IMR-90 (cell line): ENCODE measurements around the gene VMAC. TPM values are rescaled to one million over a fixed set of nuclear protein-coding genes. Genes with fewer than 3 reads are reported as not detected.

Experiments
- ATAC-seq: fragments of 200-7000 bp; cut with Tn5 transposase; 2 replicates; pipeline ENCODE4 v1.9.1; 2020; ENCODE audit warnings: low read depth, mild to moderate bottlenecking, moderate library complexity
- BruUV-seq: library from RNA; stranded (reverse); fragments of 400-500 nt; replicated peaks from 2 replicates; lab custom pipeline; 2021; lab: Mats Ljungman, UMichigan
- CTCF ChIA-PET: fragments of 300-600 bp; formaldehyde crosslinking; extraction: SDS; loops from one replicate; lab custom pipeline; 2021; ENCODE audit warnings: antibody characterized with exemption; lab: Yijun Ruan, JAX
- POLR2A ChIA-PET: fragments of 300-600 bp; sonication (Branson Sonifier 250); formaldehyde crosslinking; loops from one replicate; lab custom pipeline; 2022; ENCODE audit warnings: antibody characterized with exemption; ENCODE audit not compliant: unreplicated experiment; lab: Charles Lee
- DNase-seq: peaks from one replicate; pipeline ENCODE4 v3.0.0; 2013
- H2AFZ ChIP-seq: replicated peaks from 2 replicates; pipeline ENCODE3; 2013; ENCODE audit warnings: low read length, mild to moderate bottlenecking; ENCODE audit not compliant: poor library complexity
- H2AK5ac ChIP-seq: 2 replicates; pipeline ENCODE4 v1.6.1; 2013; ENCODE audit warnings: low read depth, low read length, inconsistent platforms
- H2AK9ac ChIP-seq: replicated peaks from 2 replicates; pipeline ENCODE3; 2013; ENCODE audit warnings: mild to moderate bottlenecking, low read depth, low read length, moderate library complexity; ENCODE audit not compliant: poor library complexity
- H2BK120ac ChIP-seq: 2 replicates; pipeline ENCODE4 v1.6.1; 2013; ENCODE audit warnings: low read depth, low read length, inconsistent platforms
- H2BK15ac ChIP-seq: 3 replicates; pipeline ENCODE4 v1.6.1; 2013; ENCODE audit warnings: low read depth, low read length, inconsistent platforms
- H2BK20ac ChIP-seq: 2 replicates; pipeline ENCODE4 v1.6.1; 2013; ENCODE audit warnings: low read depth, mild to moderate bottlenecking, inconsistent platforms, low read length, moderate library complexity
- H2BK5ac ChIP-seq: 2 replicates; pipeline ENCODE4 v1.6.1; 2013; ENCODE audit warnings: mild to moderate bottlenecking, low read depth, low read length, inconsistent platforms; ENCODE audit not compliant: poor library complexity, severe bottlenecking
- H3K14ac ChIP-seq: replicated peaks from 2 replicates; pipeline ENCODE4 v1.6.1; 2013; ENCODE audit warnings: low read depth, low read length, inconsistent platforms
- H3K18ac ChIP-seq: 2 replicates; pipeline ENCODE4 v1.6.1; 2013; ENCODE audit warnings: low read depth, low read length, control low read depth
- H3K23ac ChIP-seq: 2 replicates; pipeline ENCODE4 v1.6.1; 2013; ENCODE audit warnings: low read depth, low read length, inconsistent platforms
- H3K27ac ChIP-seq: 2 replicates; pipeline ENCODE4 v1.5.1; 2013; ENCODE audit warnings: mild to moderate bottlenecking, control low read depth, low read length; ENCODE audit not compliant: insufficient read depth
- H3K27me3 ChIP-seq: 2 replicates; pipeline ENCODE4 v1.6.1; 2013; ENCODE audit warnings: low read length; ENCODE audit not compliant: control insufficient read depth, insufficient read depth
- H3K36me3 ChIP-seq: 2 replicates; pipeline ENCODE4 v1.6.1; 2013; ENCODE audit warnings: low read length, mixed read lengths; ENCODE audit not compliant: control insufficient read depth, insufficient read depth
- H3K4ac ChIP-seq: 2 replicates; pipeline ENCODE4 v1.6.1; 2013; ENCODE audit warnings: low read depth, low read length, inconsistent platforms
- H3K4me1 ChIP-seq: 2 replicates; pipeline ENCODE4 v1.6.1; 2013; ENCODE audit warnings: low read length, mixed read lengths; ENCODE audit not compliant: control insufficient read depth, insufficient read depth
- H3K4me2 ChIP-seq: 2 replicates; pipeline ENCODE4 v1.6.1; 2013; ENCODE audit warnings: low read depth, mild to moderate bottlenecking, control low read depth, low read length, moderate library complexity
- H3K4me3 ChIP-seq: 2 replicates; pipeline ENCODE4 v1.5.1; 2013; ENCODE audit warnings: low read depth, mild to moderate bottlenecking, control low read depth, low read length, moderate library complexity; ENCODE audit not compliant: insufficient read depth
- H3K56ac ChIP-seq: 2 replicates; pipeline ENCODE4 v1.6.1; 2013; ENCODE audit warnings: low read length, inconsistent platforms; ENCODE audit not compliant: insufficient read depth; ENCODE audit errors: extremely low read depth
- H3K79me1 ChIP-seq, 2 experiments: 2 replicates each; pipeline ENCODE4 v1.6.1; 2013; ENCODE audit warnings: low read length in 2 of 2, inconsistent platforms in 1 of 2, low read depth in 1 of 2
- H3K9ac ChIP-seq: 2 replicates; pipeline ENCODE4 v1.6.1; 2013; ENCODE audit warnings: low read depth, low read length, control low read depth
- H3K9me1 ChIP-seq: 2 replicates; pipeline ENCODE4 v1.6.1; 2013; ENCODE audit warnings: low read length, inconsistent platforms; ENCODE audit not compliant: insufficient read depth
- H3K9me3 ChIP-seq: 2 replicates; pipeline ENCODE4 v1.6.1; 2013; ENCODE audit warnings: low read length; ENCODE audit not compliant: control insufficient read depth, insufficient read depth
- H4K20me1 ChIP-seq: 2 replicates; pipeline ENCODE4 v1.6.1; 2013; ENCODE audit warnings: low read length, inconsistent platforms; ENCODE audit not compliant: insufficient read depth
- H4K5ac ChIP-seq: 2 replicates; pipeline ENCODE4 v1.6.1; 2013; ENCODE audit warnings: mild to moderate bottlenecking, low read depth, low read length, control low read depth
- H4K8ac ChIP-seq, 2 experiments: 2 replicates each; pipeline ENCODE4 v1.6.1; 2013; ENCODE audit warnings: low read depth in 2 of 2, low read length in 2 of 2, control low read depth in 1 of 2, inconsistent platforms in 1 of 2
- H4K91ac ChIP-seq: 2 replicates; pipeline ENCODE4 v1.6.1; 2013; ENCODE audit warnings: low read depth, low read length, inconsistent platforms; ENCODE audit not compliant: insufficient read depth
- SMC3 ChIP-seq: fragments of 150-350 bp; IDR thresholded peaks from 2 replicates; pipeline ENCODE4 v1.6.1; 2016; ENCODE audit warnings: low read depth, mild to moderate bottlenecking, antibody characterized with exemption, low read length, moderate library complexity
- WGBS, 2 experiments: methylation state at CpG; one replicate each; pipeline versions ENCODE4 v1.1.5 to v1.1.7; 2013; ENCODE audit warnings: missing lambda C conversion rate in 2 of 2; ENCODE audit not compliant: insufficient read length in 1 of 2; ENCODE audit errors: extremely low coverage in 2 of 2; 5-methylcytosine and 5-hydroxymethylcytosine counted together
- dilution Hi-C: fragments of 300-500 bp; cut with HindIII; formaldehyde crosslinking; loops from one replicate; pipeline ENCODE4 v1.14.3; 2018; ENCODE audit warnings: low sequenced_read_pairs; ENCODE audit not compliant: unreplicated experiment
- in situ Hi-C: fragments of 300-500 bp; cut with MboI; formaldehyde crosslinking; loops from 3 replicates; pipeline ENCODE4 v1.14.3; 2019; ENCODE audit warnings: low sequenced_read_pairs, inconsistent platforms, mixed read lengths
- intact Hi-C: fragments of 100-400 bp; cut with micrococcal nuclease; formaldehyde crosslinking; loops from 2 replicates; pipeline ENCODE4 v1.10.0; 2022
- polyA plus RNA-seq, 3 experiments: library from polyadenylated mRNA; depleted of rRNA; stranded (reverse); fragments of >200 nt; gene quantifications; 2 replicates each; pipeline ENCODE4 v1.2.3, GENCODE V29; 2012; ENCODE audit warnings: low replicate concordance in 1 of 3
- total RNA-seq: library from RNA; depleted of rRNA; stranded (reverse); fragments of >200 nt; gene quantifications from 2 replicates; pipeline ENCODE4 v1.2.3, GENCODE V29; 2012

Gene VMAC
- total and polyA plus RNA-seq, 2 of the 4 experiments (the other 2 are of a cell fraction): 1.4 to 3.1 TPM

- no peak for TF ChIP-seq SMC3
- Histone ChIP-seq H3K4me3 (no peak overlapping the region), H2BK20ac (no peak overlapping the region), H2BK5ac (no peak overlapping the region), H4K91ac (no peak overlapping the region), H3K36me3 (peaks cover 74% of the 10 kb centered on the region), H3K56ac (no peak overlapping the region), H2AFZ (no peak overlapping the region), H3K9ac (no peak overlapping the region), H3K9me3 (no peaks in the 10 kb centered on the region), H3K14ac (no peak overlapping the region), H3K4ac (no peak overlapping the region), H3K23ac (no peak overlapping the region), H2BK120ac (no peak overlapping the region), H3K27me3 (no peaks in the 10 kb centered on the region), H2AK5ac (no peak overlapping the region), H3K4me2 (no peak overlapping the region), H2AK9ac (peak overlapping the region; percentile 39), H3K27ac (no peak overlapping the region), H3K79me1 (peaks cover 10 to 57% of the 10 kb centered on the region in 2 experiments; a peak in 3 of 4 replicates), H4K8ac (no peak overlapping the region), H4K20me1 (peaks cover 11% of the 10 kb centered on the region; the same call in 1 of the 2 replicates), H4K5ac (no peak overlapping the region), H3K9me1 (peaks cover 15% of the 10 kb centered on the region), H3K4me1 (peaks cover 19% of the 10 kb centered on the region; the same call in 1 of the 2 replicates), H2BK15ac (no peak overlapping the region), H3K18ac (no peak overlapping the region)
- DNase-seq (no peak), ATAC-seq (no peak)
- dilution Hi-C loops: no loop called here
- intact Hi-C loops: no loop called here
- in situ Hi-C loops: no loop called here
- CTCF ChIA-PET: no interaction called here
- 90% methylated on average over 8 of the region's 14 CpGs; no CpG with 5 or more reads in 1 of the 2 experiments for WGBS, 2 experiments
- POLR2A ChIA-PET: no interaction called here
- no TSS peak for BruUV-seq
Measured at GRCh38 chr19:5929625-5930024, 25.0 kb downstream of the VMAC start.
